ENCODE measurements around the gene FKBP10.

The FKBP10 gene

DNA sequence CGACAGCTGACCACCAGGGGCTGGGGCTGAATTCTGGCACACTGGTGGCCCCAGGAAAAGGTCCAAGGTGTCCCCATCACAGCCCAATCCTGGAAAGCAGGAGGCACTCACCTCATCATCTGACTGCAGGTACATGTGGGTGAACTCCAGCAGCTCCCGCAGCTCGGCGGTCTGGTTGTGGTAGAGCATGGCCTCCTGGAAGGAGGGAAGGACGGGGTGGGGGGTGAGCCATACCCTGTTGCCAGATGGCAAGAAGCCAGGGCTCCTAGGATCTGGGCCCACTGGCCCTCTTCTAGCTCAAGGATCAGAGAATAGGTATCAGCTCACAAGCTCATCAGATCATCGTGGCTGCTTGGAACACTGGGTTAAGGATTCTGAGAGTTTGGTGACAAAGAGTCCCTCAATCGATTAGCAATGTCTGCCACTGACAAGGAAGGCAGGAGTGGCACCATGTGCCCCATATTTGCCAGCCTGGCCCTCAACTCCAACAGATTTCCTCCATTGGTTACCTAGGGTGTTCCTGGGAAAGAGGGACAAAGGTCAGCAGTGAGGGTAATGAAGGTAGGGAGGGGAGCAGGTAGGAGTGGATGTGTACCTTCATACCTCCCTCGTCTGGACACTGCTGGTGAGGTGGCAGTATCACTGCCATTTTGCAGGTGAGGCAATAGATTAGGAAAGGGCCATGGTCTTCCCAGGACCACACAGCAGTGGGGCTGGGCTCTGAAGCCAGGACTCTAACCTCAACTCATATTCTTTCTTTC lies 5.9 kb upstream of the FKBP10 start:
- H3K79me2 ChIP-seq (ENCODE audit: low read length): no peaks in the 10 kb centered on the region
- TF ChIP-seq, protein P1, sequence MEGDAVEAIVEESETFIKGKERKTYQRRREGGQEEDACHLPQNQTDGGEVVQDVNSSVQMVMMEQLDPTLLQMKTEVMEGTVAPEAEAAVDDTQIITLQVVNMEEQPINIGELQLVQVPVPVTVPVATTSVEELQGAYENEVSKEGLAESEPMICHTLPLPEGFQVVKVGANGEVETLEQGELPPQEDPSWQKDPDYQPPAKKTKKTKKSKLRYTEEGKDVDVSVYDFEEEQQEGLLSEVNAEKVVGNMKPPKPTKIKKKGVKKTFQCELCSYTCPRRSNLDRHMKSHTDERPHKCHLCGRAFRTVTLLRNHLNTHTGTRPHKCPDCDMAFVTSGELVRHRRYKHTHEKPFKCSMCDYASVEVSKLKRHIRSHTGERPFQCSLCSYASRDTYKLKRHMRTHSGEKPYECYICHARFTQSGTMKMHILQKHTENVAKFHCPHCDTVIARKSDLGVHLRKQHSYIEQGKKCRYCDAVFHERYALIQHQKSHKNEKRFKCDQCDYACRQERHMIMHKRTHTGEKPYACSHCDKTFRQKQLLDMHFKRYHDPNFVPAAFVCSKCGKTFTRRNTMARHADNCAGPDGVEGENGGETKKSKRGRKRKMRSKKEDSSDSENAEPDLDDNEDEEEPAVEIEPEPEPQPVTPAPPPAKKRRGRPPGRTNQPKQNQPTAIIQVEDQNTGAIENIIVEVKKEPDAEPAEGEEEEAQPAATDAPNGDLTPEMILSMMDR (IDR thresholded peaks at IDR 0.05; ENCODE audit: low read length): no peak
- no peak for TF ChIP-seq EZH2 (optimal IDR thresholded peaks at IDR 0.05; ENCODE audit: low read depth, low read length)
- TF ChIP-seq EZH2phosphoT487 (IDR thresholded peaks at IDR 0.05; ENCODE audit: low read length): no peak
- no peaks in the 10 kb centered on the region for H3K36me3 ChIP-seq (replicated peaks; ENCODE audit: insufficient read depth, low read length)
- H3K4me3 ChIP-seq (ENCODE audit: low read length): no peak overlapping the region
- no peaks in the 10 kb centered on the region for H3K9me3 ChIP-seq (replicated peaks; ENCODE audit: insufficient read depth, low read length)
- H3K9ac ChIP-seq (ENCODE audit: low read length): no peak overlapping the region
- no peak overlapping the region for H2AFZ ChIP-seq (ENCODE audit: low read length)
- H3K9me2 ChIP-seq (replicated peaks; ENCODE audit: insufficient read depth, low read length): no peaks in the 10 kb centered on the region
- no peaks in the 10 kb centered on the region for H3K27me3 ChIP-seq (replicated peaks; ENCODE audit: insufficient read depth, low read length)
- no peak overlapping the region for H3K4me2 ChIP-seq (ENCODE audit: low read depth, low read length)
- H4K20me1 ChIP-seq (ENCODE audit: insufficient read depth, low read length): no peaks in the 10 kb centered on the region
- DNase-seq: no peak
- H3K27ac ChIP-seq (ENCODE audit: low read length): no peak overlapping the region
- 0 out of 2 replicates have a peak, but pooled peaks cover 4% of the 10 kb centered on the region for H3K4me1 ChIP-seq (ENCODE audit: low read length)
- H3F3A ChIP-seq (ENCODE audit: insufficient read depth, low read length): no peaks in the 10 kb centered on the region

DNA sequence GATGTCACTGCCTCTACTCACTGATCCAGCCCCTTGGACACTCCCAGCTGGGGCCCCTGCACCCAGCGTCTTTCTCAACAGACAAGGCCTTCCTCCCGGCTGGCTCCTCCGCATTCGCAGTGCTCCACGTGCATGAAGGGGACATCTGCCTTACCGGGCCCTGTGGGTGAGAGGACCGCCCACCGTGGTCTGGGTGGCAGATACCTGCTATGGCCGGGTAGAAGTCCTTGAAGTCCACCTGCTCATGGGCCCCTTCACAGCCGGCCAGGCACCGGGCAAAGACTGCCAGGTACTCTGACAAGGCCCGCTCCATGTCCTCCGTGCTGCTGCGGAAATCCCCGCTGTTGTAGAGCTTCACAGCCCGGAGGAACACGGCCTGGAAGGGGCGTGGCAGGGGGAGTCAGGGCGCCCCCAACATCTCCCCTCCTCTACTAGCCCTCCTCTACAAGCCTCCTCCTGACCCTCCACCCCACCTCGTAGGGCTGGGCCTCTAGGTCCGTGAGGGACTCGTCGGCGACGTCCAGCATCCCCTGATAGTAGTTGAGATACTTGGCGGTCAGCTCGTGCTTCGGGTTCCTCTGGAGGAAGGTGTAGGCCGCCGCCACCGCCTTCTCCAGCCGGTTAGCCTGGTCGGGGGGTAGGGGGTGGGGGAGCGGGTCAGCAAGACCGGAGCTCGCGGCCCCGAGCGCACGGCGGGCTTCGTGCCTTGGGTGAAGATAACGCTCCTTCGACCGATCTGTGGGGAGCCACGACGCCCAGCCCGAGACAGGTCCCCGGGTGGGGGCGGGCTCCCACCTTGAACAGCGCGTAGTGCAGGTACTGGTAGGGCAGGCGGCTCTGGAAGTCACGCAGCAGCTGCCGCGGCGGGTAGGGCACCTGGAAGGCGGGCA lies 1.9 kb upstream of the FKBP10 start:
- Histone ChIP-seq H3K4me1 (ENCODE audit: low read length) (0 out of 2 replicates have a peak, but pooled peaks cover 10% of the 10 kb centered on the region), H3K4me3 (ENCODE audit: low read length) (peak overlapping the region; percentile 72), H4K20me1 (ENCODE audit: insufficient read depth, low read length) (no peaks in the 10 kb centered on the region), H3K4me2 (ENCODE audit: low read depth, low read length) (peak overlapping the region; percentile 99), H3K27me3 (replicated peaks; ENCODE audit: insufficient read depth, low read length) (0 out of 2 replicates have a peak, but pooled peaks cover 4% of the 10 kb centered on the region), H3F3A (ENCODE audit: insufficient read depth, low read length) (no peaks in the 10 kb centered on the region; the same call in 1 of the 2 replicates), H3K36me3 (replicated peaks; ENCODE audit: insufficient read depth, low read length) (no peaks in the 10 kb centered on the region), H3K27ac (ENCODE audit: low read length) (no peak overlapping the region), H3K9ac (ENCODE audit: low read length) (peak overlapping the region; percentile 55; the same call in 1 of the 2 replicates), H3K9me3 (replicated peaks; ENCODE audit: insufficient read depth, low read length) (no peaks in the 10 kb centered on the region), H3K9me2 (replicated peaks; ENCODE audit: insufficient read depth, low read length) (no peaks in the 10 kb centered on the region), H2AFZ (ENCODE audit: low read length) (peak overlapping the region; percentile 94), H3K79me2 (ENCODE audit: low read length) (no peaks in the 10 kb centered on the region)
- TF ChIP-seq, protein P1 (IDR thresholded peaks at IDR 0.05; ENCODE audit: low read length): no peak
- TF ChIP-seq EZH2phosphoT487 (IDR thresholded peaks at IDR 0.05; ENCODE audit: low read length) (no peak), EZH2 (optimal IDR thresholded peaks at IDR 0.05; ENCODE audit: low read depth, low read length) (no peak)
- no peak for DNase-seq

GRCh38 chr17:41811549-41812380 lies 1.0 kb upstream of the FKBP10 start, which contains the start of gene P3H4:
P3H4 (minus strand) TSS chr17:41811949; CDS start chr17:41811915, 34 bp downstream.
- Histone ChIP-seq H3K9me3 (replicated peaks; ENCODE audit: insufficient read depth, low read length) (no peaks in the 10 kb centered on the region), H3K4me1 (ENCODE audit: low read length) (0 out of 2 replicates have a peak, but pooled peaks cover 10% of the 10 kb centered on the region), H3K79me2 (ENCODE audit: low read length) (no peaks in the 10 kb centered on the region), H3K9ac (ENCODE audit: low read length) (peak within 1 kb of the TSS; percentile 55; the same call in 1 of the 2 replicates), H3K27me3 (replicated peaks; ENCODE audit: insufficient read depth, low read length) (0 out of 2 replicates have a peak, but pooled peaks cover 4% of the 10 kb centered on the region), H3F3A (ENCODE audit: insufficient read depth, low read length) (no peaks in the 10 kb centered on the region; the same call in 1 of the 2 replicates), H4K20me1 (ENCODE audit: insufficient read depth, low read length) (no peaks in the 10 kb centered on the region), H3K27ac (ENCODE audit: low read length) (no peak within 1 kb of the TSS), H3K36me3 (replicated peaks; ENCODE audit: insufficient read depth, low read length) (no peaks in the 10 kb centered on the region), H3K4me3 (ENCODE audit: low read length) (peak within 1 kb of the TSS; percentile 72), H2AFZ (ENCODE audit: low read length) (peak within 1 kb of the TSS; percentile 94), H3K9me2 (replicated peaks; ENCODE audit: insufficient read depth, low read length) (no peaks in the 10 kb centered on the region), H3K4me2 (ENCODE audit: low read depth, low read length) (peak within 1 kb of the TSS; percentile 99)
- TF ChIP-seq EZH2phosphoT487 (IDR thresholded peaks at IDR 0.05; ENCODE audit: low read length): no peak
- TF ChIP-seq, protein P1 (IDR thresholded peaks at IDR 0.05; ENCODE audit: low read length): peak; percentile 62
- TF ChIP-seq EZH2 (optimal IDR thresholded peaks at IDR 0.05; ENCODE audit: low read depth, low read length): no peak
- peak; percentile 76 for DNase-seq
